Karpas-422 (cell line): ENCODE measurements around the gene FAM13A. TPM values are rescaled to one million over a fixed set of nuclear protein-coding genes. Genes with fewer than 3 reads are reported as not detected.

Experiments used
- DNase-seq: peaks from one replicate; pipeline ENCODE4 v3.0.0-alpha.2; 2015
- H2AFZ ChIP-seq: fragments of 200-600 bp; sonication (generic); 2 replicates; pipeline ENCODE4 v1.6.1; 2014; ENCODE audit warnings: antibody characterized with exemption, low read length, mixed read lengths
- H3K27ac ChIP-seq: fragments of 200-600 bp; sonication (generic); 2 replicates; pipeline ENCODE4 v1.5.1; 2014; ENCODE audit warnings: mild to moderate bottlenecking, low read length, moderate library complexity
- H3K27me3 ChIP-seq: fragments of 200-600 bp; sonication (generic); 2 replicates; pipeline ENCODE4 v1.6.1; 2014; ENCODE audit warnings: low read length, mixed read lengths
- H3K36me3 ChIP-seq: fragments of 200-600 bp; sonication (generic); 2 replicates; pipeline ENCODE4 v1.6.1; 2014; ENCODE audit warnings: low read length, mixed read lengths; ENCODE audit not compliant: insufficient read depth
- H3K4me1 ChIP-seq: fragments of 200-600 bp; sonication (generic); 2 replicates; pipeline ENCODE4 v1.6.1; 2014; ENCODE audit warnings: mild to moderate bottlenecking, low read length, mixed read lengths
- H3K4me2 ChIP-seq: fragments of 200-600 bp; sonication (generic); 2 replicates; pipeline ENCODE4 v1.6.1; 2014; ENCODE audit warnings: low read length, low read depth, mild to moderate bottlenecking; ENCODE audit not compliant: poor library complexity, severe bottlenecking
- H3K4me3 ChIP-seq: fragments of 200-600 bp; sonication (generic); 2 replicates; pipeline ENCODE4 v1.5.1; 2014; ENCODE audit warnings: mild to moderate bottlenecking, antibody characterized with exemption, low read length, mixed read lengths
- H3K79me2 ChIP-seq: fragments of 200-600 bp; sonication (generic); 2 replicates; pipeline ENCODE4 v1.6.1; 2014; ENCODE audit warnings: mild to moderate bottlenecking, low read length, mixed read lengths
- H3K9ac ChIP-seq: fragments of 200-600 bp; sonication (generic); 2 replicates; pipeline ENCODE4 v1.6.0; 2014; ENCODE audit warnings: low read length
- H3K9me2 ChIP-seq: fragments of 200-600 bp; sonication (generic), shearing (Covaris generic); replicated peaks from 2 replicates; pipeline ENCODE4 v1.6.0; 2014; ENCODE audit warnings: mild to moderate bottlenecking, low read length, moderate library complexity; ENCODE audit not compliant: insufficient read depth
- H3K9me3 ChIP-seq: fragments of 300-700, 200-600 bp; sonication (generic); 2 replicates; pipeline ENCODE4 v1.6.1; 2014; ENCODE audit warnings: low read length, mixed read lengths
- H4K20me1 ChIP-seq: fragments of 200-600 bp; sonication (generic); 2 replicates; pipeline ENCODE4 v1.6.1; 2014; ENCODE audit warnings: mild to moderate bottlenecking, antibody characterized with exemption, low read length, low read depth; ENCODE audit not compliant: insufficient read depth
- total RNA-seq: library from RNA; depleted of rRNA; stranded (reverse); fragments of >200 nt; shearing (Covaris generic); gene quantifications from 2 replicates; pipeline ENCODE4 v1.2.3, GENCODE V29; 2014; ENCODE audit warnings: low replicate concordance; rRNA removed

FAM13A gene
- total RNA-seq: 0.30 and 2.8 TPM in 2 replicates

DNA sequence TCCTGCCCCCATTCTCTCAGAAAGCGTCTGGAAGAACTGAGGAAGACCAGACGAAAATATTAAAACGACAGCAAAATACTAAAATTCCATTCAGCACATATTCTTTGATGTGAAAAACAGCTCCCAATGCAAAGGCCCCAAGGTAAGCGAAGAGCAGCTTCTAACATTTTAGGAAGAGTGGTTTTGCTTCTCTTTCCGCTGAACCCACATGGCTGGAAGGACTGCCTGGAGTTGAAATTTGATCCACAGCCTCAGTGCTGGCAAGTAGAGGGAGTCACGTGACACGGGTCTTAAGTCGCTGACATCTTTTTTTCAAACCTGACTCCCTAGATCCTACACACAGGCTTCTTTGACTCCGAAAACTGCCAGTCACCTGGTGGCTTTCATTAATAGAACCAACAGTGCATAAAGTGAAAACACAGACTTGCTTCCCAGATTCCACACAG lies at the start of gene FAM13A:
TSS of gene FAM13A (minus strand) at position 233 of the 446 bp plus-strand sequence. CDS start at position 12, 221 bp downstream.
- Histone ChIP-seq H3K9me3 (no peaks in the 10 kb centered on the region), H2AFZ (no peak within 1 kb of the TSS), H3K4me1 (no peaks in the 10 kb centered on the region), H3K27me3 (no peaks in the 10 kb centered on the region), H3K36me3 (no peaks in the 10 kb centered on the region), H3K4me3 (no peak within 1 kb of the TSS), H3K9ac (no peak within 1 kb of the TSS), H3K27ac (no peak within 1 kb of the TSS), H3K9me2 (no peaks in the 10 kb centered on the region), H4K20me1 (no peaks in the 10 kb centered on the region), H3K4me2 (no peak within 1 kb of the TSS), H3K79me2 (no peaks in the 10 kb centered on the region)
- no peak for DNase-seq

GRCh38 chr4:89105726-89106125 lies 48.7 kb upstream of the FAM13A start:
- no peak overlapping the region for H2AFZ ChIP-seq
- no peaks in the 10 kb centered on the region for H3K36me3 ChIP-seq
- H3K27ac ChIP-seq: no peak overlapping the region
- 0 out of 2 replicates have a peak, but pooled peaks cover 3% of the 10 kb centered on the region for H3K9me2 ChIP-seq
- H3K79me2 ChIP-seq: no peaks in the 10 kb centered on the region
- no peaks in the 10 kb centered on the region for H3K9me3 ChIP-seq
- H4K20me1 ChIP-seq: no peaks in the 10 kb centered on the region
- no peak for DNase-seq
- no peak overlapping the region for H3K4me3 ChIP-seq
- no peak overlapping the region for H3K9ac ChIP-seq
- no peaks in the 10 kb centered on the region for H3K27me3 ChIP-seq
- H3K4me1 ChIP-seq: peaks cover 4% of the 10 kb centered on the region
- H3K4me2 ChIP-seq: no peak overlapping the region

DNA sequence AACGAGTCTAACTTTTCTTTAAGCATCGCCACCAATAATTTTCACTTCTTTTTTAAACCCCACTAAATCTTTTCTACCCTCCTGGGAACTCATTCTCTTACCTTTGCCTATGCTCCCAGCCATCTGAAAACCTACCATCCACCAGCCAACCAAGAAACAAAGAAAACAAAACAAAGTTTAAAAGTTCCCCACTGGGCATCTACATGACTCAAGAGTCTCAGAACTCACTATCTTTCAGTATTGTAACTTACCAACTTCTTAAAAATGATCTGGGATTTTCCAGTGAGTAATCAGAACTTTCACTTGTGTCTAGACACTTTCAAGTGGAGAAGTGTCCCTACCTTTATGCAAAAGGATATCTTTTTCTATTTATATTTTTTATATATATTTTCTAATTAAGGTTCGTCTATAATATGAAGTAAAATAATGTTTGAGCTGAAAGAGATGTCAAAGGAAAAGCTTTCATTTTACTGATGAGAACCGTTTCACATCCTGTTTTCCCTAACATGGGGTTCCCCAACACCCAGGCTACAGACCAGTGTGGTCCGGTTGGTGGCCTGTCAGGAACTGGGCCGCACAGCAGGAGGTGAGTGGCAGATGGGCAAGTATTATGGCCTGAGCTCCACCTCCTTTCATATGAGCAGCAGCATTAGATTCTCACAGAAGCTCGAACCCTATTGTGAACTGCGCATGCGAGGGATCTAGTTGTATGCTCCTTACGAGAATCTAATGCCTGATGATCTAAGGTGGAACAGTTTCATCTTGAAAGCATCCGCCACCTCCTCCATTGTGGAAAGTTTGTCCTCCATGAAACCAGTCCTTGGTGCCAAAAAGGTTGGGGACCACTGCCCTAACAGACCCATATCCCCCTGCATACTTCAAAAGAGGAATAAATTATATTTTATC lies 44.5 kb upstream of the FAM13A start:
- H3K9ac ChIP-seq: no peak overlapping the region
- peak; percentile 2 for DNase-seq
- no peaks in the 10 kb centered on the region for H3K36me3 ChIP-seq
- H4K20me1 ChIP-seq: no peaks in the 10 kb centered on the region
- H2AFZ ChIP-seq: no peak overlapping the region
- no peaks in the 10 kb centered on the region for H3K9me2 ChIP-seq
- H3K79me2 ChIP-seq: no peaks in the 10 kb centered on the region
- H3K4me1 ChIP-seq: peaks cover 4% of the 10 kb centered on the region; the same call in 1 of the 2 replicates
- H3K4me3 ChIP-seq: no peak overlapping the region
- no peak overlapping the region for H3K27ac ChIP-seq
- H3K27me3 ChIP-seq: no peaks in the 10 kb centered on the region
- no peaks in the 10 kb centered on the region for H3K9me3 ChIP-seq
- no peak overlapping the region for H3K4me2 ChIP-seq

- H3K27ac ChIP-seq: no peak overlapping the region
- H3K9me3 ChIP-seq: no peaks in the 10 kb centered on the region
- no peaks in the 10 kb centered on the region for H3K36me3 ChIP-seq
- H4K20me1 ChIP-seq: no peaks in the 10 kb centered on the region
- no peaks in the 10 kb centered on the region for H3K79me2 ChIP-seq
- H3K4me2 ChIP-seq: no peak overlapping the region
- H3K4me1 ChIP-seq: peaks cover 4% of the 10 kb centered on the region; the same call in 1 of the 2 replicates
- no peak for DNase-seq
- H3K27me3 ChIP-seq: no peaks in the 10 kb centered on the region
- H3K4me3 ChIP-seq: no peak overlapping the region
- no peak overlapping the region for H2AFZ ChIP-seq
- H3K9ac ChIP-seq: no peak overlapping the region
- no peaks in the 10 kb centered on the region for H3K9me2 ChIP-seq
Measured at GRCh38 chr4:89100853-89101252, 43.9 kb upstream of the FAM13A start.

DNA sequence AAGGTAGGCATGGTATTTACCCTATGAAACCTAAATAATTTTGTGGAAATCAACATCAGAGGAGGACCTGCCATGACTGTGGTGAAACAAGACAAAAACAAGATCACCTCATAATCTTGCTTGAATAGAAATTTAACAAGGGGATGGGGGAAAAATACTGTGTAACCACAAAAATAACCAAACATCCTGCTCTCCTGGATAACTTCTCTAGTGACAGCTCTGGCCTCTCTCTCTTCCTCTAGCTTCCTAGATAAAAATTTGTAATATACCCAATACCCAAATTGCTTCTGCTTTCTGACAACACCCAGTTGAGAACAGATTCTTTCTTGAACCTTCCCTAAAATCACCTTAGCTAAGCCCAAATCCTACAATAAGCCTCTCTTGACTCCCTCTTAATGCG lies 42.5 kb upstream of the FAM13A start:
- peak; percentile 5 for DNase-seq
- Histone ChIP-seq H3K4me3 (no peak overlapping the region), H3K36me3 (no peaks in the 10 kb centered on the region), H3K27ac (no peak overlapping the region), H3K9me3 (no peaks in the 10 kb centered on the region), H3K27me3 (no peaks in the 10 kb centered on the region), H3K4me1 (peaks cover 4% of the 10 kb centered on the region; the same call in 1 of the 2 replicates), H3K9ac (no peak overlapping the region), H3K4me2 (no peak overlapping the region), H3K79me2 (no peaks in the 10 kb centered on the region), H2AFZ (no peak overlapping the region), H4K20me1 (no peaks in the 10 kb centered on the region), H3K9me2 (no peaks in the 10 kb centered on the region)

DNA sequence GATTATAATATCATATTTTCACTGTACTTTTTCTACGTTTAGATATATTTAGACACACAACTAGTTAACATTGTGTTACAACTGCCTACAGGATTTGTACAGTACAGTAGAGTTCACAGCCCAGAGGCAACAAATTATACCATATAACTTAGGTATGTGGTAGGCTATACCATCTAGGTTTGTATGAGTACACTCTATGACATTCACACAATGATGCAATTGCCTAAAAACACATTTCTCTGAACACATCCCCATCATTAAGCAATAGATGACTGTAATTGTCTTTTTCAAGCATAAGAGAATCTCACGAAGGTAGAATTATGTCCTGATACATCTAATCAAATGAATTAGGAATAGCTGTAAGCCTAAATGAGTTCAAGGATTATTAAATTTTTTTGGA lies 42.0 kb upstream of the FAM13A start:
- Histone ChIP-seq H2AFZ (no peak overlapping the region), H3K27ac (no peak overlapping the region), H3K79me2 (no peaks in the 10 kb centered on the region), H3K4me3 (no peak overlapping the region), H3K27me3 (no peaks in the 10 kb centered on the region), H3K9me2 (no peaks in the 10 kb centered on the region), H3K9me3 (no peaks in the 10 kb centered on the region), H4K20me1 (no peaks in the 10 kb centered on the region), H3K4me1 (peaks cover 4% of the 10 kb centered on the region; the same call in 1 of the 2 replicates), H3K4me2 (no peak overlapping the region), H3K9ac (no peak overlapping the region), H3K36me3 (no peaks in the 10 kb centered on the region)
- DNase-seq: no peak

DNA sequence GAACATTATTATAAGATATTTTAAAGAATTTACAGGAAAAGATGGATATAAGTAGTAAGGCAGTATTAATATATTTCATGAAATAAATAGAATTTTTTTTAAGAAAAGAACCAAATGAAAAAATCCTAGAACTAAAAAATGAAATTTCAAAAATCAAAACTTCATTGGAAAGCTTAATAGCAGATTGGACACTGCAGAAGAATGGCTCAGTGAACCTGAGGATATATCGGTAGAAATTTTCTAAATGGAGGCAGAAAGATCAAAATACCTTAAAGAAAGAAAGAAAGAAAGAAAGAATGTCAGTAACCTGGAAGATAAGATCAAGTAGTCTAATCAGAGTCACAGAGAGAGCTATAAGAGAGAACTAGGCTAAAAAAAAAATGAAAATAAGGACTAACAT lies 21.3 kb upstream of the FAM13A start:
- no peak overlapping the region for H3K4me2 ChIP-seq
- H2AFZ ChIP-seq: no peak overlapping the region
- no peak for DNase-seq
- H3K4me1 ChIP-seq: no peaks in the 10 kb centered on the region
- no peaks in the 10 kb centered on the region for H3K9me2 ChIP-seq
- no peak overlapping the region for H3K4me3 ChIP-seq
- no peaks in the 10 kb centered on the region for H3K79me2 ChIP-seq
- no peaks in the 10 kb centered on the region; the same call in 1 of the 2 replicates for H3K9me3 ChIP-seq
- no peak overlapping the region for H3K27ac ChIP-seq
- no peaks in the 10 kb centered on the region for H4K20me1 ChIP-seq
- H3K9ac ChIP-seq: no peak overlapping the region
- no peaks in the 10 kb centered on the region for H3K36me3 ChIP-seq
- peaks cover 3% of the 10 kb centered on the region; the same call in 1 of the 2 replicates for H3K27me3 ChIP-seq

DNA sequence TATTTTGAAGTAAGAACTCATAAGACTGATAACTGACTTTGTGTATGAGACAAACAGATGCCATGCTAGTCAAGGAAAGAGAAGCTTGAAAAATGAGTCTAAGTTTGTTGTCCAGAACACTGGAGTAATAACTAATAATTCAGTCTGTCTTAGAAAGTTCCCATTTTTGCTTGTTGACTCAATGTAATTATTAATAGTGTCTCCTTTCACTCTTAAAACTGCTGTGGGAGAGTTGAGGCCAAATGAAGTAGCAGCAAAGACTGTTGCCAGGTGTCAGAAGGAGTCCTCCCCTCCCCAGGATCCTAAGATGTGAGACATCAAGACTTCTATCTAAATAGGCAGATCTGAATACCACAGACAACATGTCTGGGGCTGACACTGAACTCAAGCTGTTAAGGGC lies 20.8 kb upstream of the FAM13A start:
- Histone ChIP-seq H3K9ac (no peak overlapping the region), H2AFZ (no peak overlapping the region), H3K36me3 (no peaks in the 10 kb centered on the region), H3K79me2 (no peaks in the 10 kb centered on the region), H3K9me3 (no peaks in the 10 kb centered on the region; the same call in 1 of the 2 replicates), H3K27me3 (peaks cover 3% of the 10 kb centered on the region; the same call in 1 of the 2 replicates), H3K27ac (no peak overlapping the region), H4K20me1 (no peaks in the 10 kb centered on the region), H3K9me2 (no peaks in the 10 kb centered on the region), H3K4me1 (no peaks in the 10 kb centered on the region), H3K4me3 (no peak overlapping the region), H3K4me2 (no peak overlapping the region)
- no peak for DNase-seq
